Measurements from ENCODE around the gene REM2.
A peak's percentile ranks its signal among the peaks of the same experiment; 100 is the strongest.

The REM2 gene

GRCh38 chr14:22883173-22883976 is at the start of gene REM2:
Gene REM2, plus strand, starts transcription at chr14:22883222. Its CDS starts 66 bp downstream, at chr14:22883288.
- H3K4me3 ChIP-seq (ENCODE audit: low read depth, low read length) = no peak within 1 kb of the TSS
- no peak for DNase-seq (ENCODE audit: low read depth)
- no peak for TF ChIP-seq CTCF (IDR thresholded peaks at IDR 0.05; ENCODE audit: low read depth, low read length, missing control alignments)
- in situ Hi-C loops (cut with HindIII; ENCODE audit: low sequenced_read_pairs) = no loop called here

GRCh38 chr14:22835505-22835904 is 47.5 kb upstream of the REM2 start:
- no peak overlapping the region for H3K4me3 ChIP-seq (ENCODE audit: low read depth, low read length)
- no peak for TF ChIP-seq CTCF (IDR thresholded peaks at IDR 0.05; ENCODE audit: low read depth, low read length, missing control alignments)
- in situ Hi-C loops (cut with HindIII; ENCODE audit: low sequenced_read_pairs) = no loop called here
- no peak for DNase-seq (ENCODE audit: low read depth)

GRCh38 chr14:22836301-22837113 is 46.5 kb upstream of the REM2 start, which contains the start of gene MMP14:
Gene MMP14, plus strand, starts transcription at chr14:22836585. Its CDS starts 233 bp downstream, at chr14:22836818.
- peak; percentile 77 for DNase-seq (ENCODE audit: low read depth)

DNA sequence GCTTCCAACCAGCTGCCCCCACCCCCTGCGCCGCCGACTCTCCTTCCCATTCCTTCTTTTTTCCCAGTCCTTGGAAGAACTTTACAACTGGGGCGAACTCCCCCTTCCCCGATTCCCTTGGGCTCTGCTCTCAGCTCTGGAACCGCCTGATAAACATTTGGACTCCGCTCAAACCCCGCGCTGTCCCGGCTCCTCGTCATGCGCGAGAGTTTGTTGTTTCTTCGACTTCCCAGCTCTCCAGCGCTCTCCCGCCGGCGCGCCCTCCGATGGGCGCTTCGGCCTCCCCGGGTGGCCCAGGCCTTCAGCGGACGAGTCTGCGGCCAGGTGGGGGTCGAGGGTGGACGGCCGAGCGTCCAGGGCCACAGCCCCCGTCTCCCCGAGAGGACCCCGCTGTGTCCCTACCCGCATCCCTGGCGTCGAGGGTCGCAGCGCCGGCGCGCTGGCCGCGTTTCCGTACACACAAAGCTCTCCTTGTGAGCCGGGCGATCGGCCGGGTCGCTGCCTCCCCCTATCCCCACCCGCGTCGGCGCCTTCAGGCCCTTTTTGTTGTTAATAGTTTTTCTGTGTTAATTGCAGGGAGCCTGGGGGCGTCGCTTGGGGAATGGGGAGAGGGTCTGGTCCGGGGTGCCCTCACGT is 45.8 kb upstream of the REM2 start:
- TF ChIP-seq CTCF (IDR thresholded peaks at IDR 0.05; ENCODE audit: low read depth, low read length, missing control alignments) = no peak
- peak overlapping the region; percentile 98 for H3K4me3 ChIP-seq (ENCODE audit: low read depth, low read length)
- DNase-seq (ENCODE audit: low read depth) = no peak
- in situ Hi-C loops (cut with HindIII; ENCODE audit: low sequenced_read_pairs) = no loop called here

More at GRCh38 chr14:22836301-22837113, 46.5 kb upstream of the REM2 start, which contains the start of gene MMP14:
- TF ChIP-seq CTCF (IDR thresholded peaks at IDR 0.05; ENCODE audit: low read depth, low read length, missing control alignments) = peak; percentile 54
- peak within 1 kb of the TSS; percentile 98 for H3K4me3 ChIP-seq (ENCODE audit: low read depth, low read length)
- in situ Hi-C loops (cut with HindIII; ENCODE audit: low sequenced_read_pairs) = no loop called here

GRCh38 chr14:22837750-22838538 is 45.1 kb upstream of the REM2 start:
- no peak for DNase-seq (ENCODE audit: low read depth)
- TF ChIP-seq CTCF (IDR thresholded peaks at IDR 0.05; ENCODE audit: low read depth, low read length, missing control alignments) = no peak
- in situ Hi-C loops (cut with HindIII; ENCODE audit: low sequenced_read_pairs) = no loop called here
- peak overlapping the region; percentile 98 for H3K4me3 ChIP-seq (ENCODE audit: low read depth, low read length)

Data from astrocyte of the cerebellum (primary cell).